ENCODE measurements around the gene CDH23.

CDH23 gene

DNA sequence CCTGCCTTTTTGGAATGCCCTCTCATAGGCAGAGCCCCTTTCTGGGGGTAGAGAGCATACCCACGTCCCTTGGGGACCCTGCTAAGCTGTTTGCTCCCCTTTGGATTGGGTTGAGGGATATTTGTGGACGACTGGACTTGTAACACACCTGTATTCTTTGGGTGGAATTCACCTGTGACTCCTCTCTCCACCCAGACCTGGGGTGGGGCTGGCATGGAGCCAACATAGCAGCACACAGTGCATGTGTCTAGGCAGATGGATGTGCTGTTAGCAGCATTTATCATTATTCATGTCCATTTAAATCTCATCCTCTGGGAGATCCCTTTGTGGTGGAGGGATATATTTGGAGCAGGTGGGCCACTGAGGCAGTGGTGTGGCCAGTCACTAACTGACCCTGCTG is 51.0 kb downstream of the CDH23 start:
- TF ChIP-seq, protein P1, sequence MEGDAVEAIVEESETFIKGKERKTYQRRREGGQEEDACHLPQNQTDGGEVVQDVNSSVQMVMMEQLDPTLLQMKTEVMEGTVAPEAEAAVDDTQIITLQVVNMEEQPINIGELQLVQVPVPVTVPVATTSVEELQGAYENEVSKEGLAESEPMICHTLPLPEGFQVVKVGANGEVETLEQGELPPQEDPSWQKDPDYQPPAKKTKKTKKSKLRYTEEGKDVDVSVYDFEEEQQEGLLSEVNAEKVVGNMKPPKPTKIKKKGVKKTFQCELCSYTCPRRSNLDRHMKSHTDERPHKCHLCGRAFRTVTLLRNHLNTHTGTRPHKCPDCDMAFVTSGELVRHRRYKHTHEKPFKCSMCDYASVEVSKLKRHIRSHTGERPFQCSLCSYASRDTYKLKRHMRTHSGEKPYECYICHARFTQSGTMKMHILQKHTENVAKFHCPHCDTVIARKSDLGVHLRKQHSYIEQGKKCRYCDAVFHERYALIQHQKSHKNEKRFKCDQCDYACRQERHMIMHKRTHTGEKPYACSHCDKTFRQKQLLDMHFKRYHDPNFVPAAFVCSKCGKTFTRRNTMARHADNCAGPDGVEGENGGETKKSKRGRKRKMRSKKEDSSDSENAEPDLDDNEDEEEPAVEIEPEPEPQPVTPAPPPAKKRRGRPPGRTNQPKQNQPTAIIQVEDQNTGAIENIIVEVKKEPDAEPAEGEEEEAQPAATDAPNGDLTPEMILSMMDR (IDR thresholded peaks at IDR 0.05; ENCODE audit: borderline replicate concordance, insufficient read depth, low read depth, low read length): no peak
- H3K4me3 ChIP-seq (ENCODE audit: low read depth, low read length): no peak overlapping the region

DNA sequence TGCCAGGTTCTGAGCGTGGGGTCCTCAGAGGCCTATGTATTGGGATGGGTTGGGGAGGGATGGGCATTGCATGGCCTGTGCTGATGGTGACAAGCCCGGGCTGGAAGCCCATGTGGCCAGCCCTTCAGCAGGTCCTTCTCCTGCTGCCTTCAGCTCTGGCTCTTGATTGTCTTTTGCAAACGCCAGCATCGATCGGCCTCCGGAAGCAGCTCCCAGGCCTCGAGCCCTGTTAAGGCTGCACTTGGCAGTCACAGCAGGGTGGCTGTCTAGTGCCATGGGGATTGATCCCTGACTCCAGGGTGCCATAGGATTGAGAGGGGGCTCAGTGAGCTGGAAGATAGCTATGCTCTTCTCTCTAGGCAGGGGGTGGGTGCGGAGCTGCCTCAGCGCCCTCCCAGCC is 51.4 kb downstream of the CDH23 start:
- no peak overlapping the region for H3K4me3 ChIP-seq (ENCODE audit: low read depth, low read length)
- TF ChIP-seq, protein P1 (IDR thresholded peaks at IDR 0.05; ENCODE audit: borderline replicate concordance, insufficient read depth, low read depth, low read length): no peak

DNA sequence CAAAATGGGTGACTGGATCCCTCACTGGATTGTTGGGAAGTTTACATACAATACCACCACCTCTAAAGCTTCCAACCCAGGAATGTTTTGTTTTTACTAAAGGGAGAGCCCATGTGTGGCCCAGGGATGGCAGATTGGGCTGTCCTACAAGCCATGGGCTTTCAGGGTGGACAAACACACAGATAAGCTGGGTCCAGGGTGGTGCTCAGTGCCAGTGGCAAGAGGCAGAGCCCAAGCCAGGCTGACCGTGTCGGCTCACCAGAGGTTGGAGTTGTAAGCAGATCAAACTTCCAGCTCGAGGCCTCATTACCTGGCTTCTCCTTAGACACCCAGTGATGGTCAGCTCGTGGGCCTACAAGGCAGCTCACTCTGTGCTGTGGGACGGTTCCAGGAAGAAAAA is 52.3 kb downstream of the CDH23 start:
- TF ChIP-seq, protein P1 (IDR thresholded peaks at IDR 0.05; ENCODE audit: borderline replicate concordance, insufficient read depth, low read depth, low read length): no peak
- no peak overlapping the region for H3K4me3 ChIP-seq (ENCODE audit: low read depth, low read length)

DNA sequence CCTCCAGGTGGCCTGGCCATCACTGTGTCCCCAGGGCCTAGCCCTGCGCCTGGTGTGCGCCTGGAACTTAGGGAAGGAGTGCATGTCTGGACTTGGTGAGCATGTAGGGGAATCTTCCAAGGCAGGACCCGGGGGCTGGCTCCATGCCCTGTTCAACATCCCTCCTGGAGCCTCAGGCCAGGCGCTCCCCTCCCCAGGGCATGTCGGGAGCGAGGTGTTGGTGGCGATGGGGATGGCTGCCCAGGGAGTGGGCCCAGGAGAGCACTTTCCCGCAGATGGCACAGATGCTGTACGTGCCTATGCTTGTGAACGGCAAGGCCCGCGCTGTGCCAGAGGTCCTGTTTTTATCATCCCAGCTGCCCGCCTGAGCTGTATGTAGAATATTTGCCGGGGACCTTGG is 55.0 kb downstream of the CDH23 start:
- TF ChIP-seq, protein P1 (IDR thresholded peaks at IDR 0.05; ENCODE audit: borderline replicate concordance, insufficient read depth, low read depth, low read length): no peak
- H3K4me3 ChIP-seq (ENCODE audit: low read depth, low read length): no peak overlapping the region

DNA sequence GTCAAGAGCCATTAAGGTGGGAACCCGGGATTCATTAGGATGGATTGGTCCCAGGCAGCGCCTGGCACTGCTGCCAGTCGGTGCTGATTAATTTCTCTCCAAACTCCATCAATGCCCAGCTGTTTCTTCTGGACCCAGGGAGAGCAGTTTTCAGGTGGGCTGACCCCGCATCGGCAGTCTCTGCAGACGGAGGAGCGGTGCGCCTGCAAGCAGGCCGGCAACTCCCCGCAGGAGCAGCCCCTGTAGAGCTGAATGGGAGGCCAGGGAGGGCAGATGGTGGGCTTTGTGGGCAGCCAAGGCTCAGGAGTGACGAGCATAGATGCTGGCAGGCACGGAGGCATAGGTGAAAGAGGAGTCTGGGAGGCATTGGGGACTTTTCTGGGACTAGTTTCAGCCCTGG is 56.5 kb downstream of the CDH23 start:
- TF ChIP-seq, protein P1 (IDR thresholded peaks at IDR 0.05; ENCODE audit: borderline replicate concordance, insufficient read depth, low read depth, low read length): no peak

DNA sequence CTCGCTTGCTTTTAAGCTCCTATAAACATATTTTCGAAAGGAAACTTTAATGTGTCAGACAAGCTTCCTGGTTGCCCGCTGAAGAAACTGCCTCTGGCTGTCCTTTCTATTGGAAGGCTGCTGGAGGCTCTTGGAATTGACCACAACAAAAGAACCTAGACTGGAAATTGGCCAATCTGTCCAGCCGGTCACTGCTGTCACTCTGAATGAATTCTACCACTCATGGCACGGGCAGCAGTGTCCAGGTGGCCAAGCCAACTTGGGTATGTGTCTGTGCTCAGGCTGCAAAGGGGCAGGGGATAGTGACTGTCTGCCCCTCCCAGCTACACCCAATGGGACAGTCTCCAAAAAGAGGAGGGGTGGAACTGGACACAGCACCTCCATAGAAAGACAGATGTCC is 57.6 kb downstream of the CDH23 start:
- no peak overlapping the region for H3K4me3 ChIP-seq (ENCODE audit: low read depth, low read length)
- TF ChIP-seq, protein P1 (IDR thresholded peaks at IDR 0.05; ENCODE audit: borderline replicate concordance, insufficient read depth, low read depth, low read length): no peak

More for the DNA sequence above, 56.5 kb downstream of the CDH23 start:
- H3K4me3 ChIP-seq (ENCODE audit: low read depth, low read length): no peak overlapping the region

DNA sequence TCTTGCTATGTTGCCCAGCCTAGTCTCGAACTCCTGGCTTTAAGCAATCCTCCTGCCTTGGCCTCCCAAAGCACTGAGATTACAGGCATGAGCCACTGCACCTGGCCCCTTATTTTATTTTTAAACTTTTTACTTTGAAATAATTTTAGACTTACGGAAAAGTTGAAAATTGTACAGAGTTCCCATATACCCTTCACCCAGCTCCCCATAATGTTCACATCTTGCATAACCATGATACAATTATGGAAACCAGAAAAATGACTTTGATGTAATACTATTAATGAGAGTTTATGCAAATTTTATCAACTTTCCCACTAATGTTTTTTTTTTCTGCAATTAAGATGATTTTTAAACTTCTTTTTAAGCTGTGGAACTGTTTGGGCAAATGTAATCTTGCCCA is 58.3 kb downstream of the CDH23 start:
- TF ChIP-seq, protein P1 (IDR thresholded peaks at IDR 0.05; ENCODE audit: borderline replicate concordance, insufficient read depth, low read depth, low read length): no peak
- no peak overlapping the region for H3K4me3 ChIP-seq (ENCODE audit: low read depth, low read length)

All from GM12875 (cell line).